ENCODE data around the gene MYO18A.
"Not testable (repeated sequence)": the region's sequence is repeated elsewhere in the genome, so short reads cannot be mapped to it uniquely, and the experiment has no call there.

The MYO18A gene

GRCh38 chr17:29095439-29095838 lies 84.8 kb downstream of the MYO18A start:
- no peak for DNase-seq

GRCh38 chr17:29094101-29094708 lies 86.0 kb downstream of the MYO18A start:
- DNase-seq: no peak

- no peak for DNase-seq
Measured at GRCh38 chr17:29093090-29093871, 86.9 kb downstream of the MYO18A start.

- DNase-seq: peak; percentile 94
Measured at GRCh38 chr17:29091606-29092289, 88.5 kb downstream of the MYO18A start.

GRCh38 chr17:29090750-29091605 lies 89.2 kb downstream of the MYO18A start:
- peak; percentile 41 for DNase-seq

- no peak for DNase-seq
Measured at GRCh38 chr17:29090108-29090507, 90.1 kb downstream of the MYO18A start.

- DNase-seq: peak; percentile 51
Measured at GRCh38 chr17:29089601-29090044, 90.6 kb downstream of the MYO18A start.

GRCh38 chr17:29088782-29089181 lies 91.4 kb downstream of the MYO18A start:
- not testable (repeated sequence) for DNase-seq

GRCh38 chr17:29086628-29087332 lies 93.4 kb downstream of the MYO18A start:
- DNase-seq: no peak

- no peak for DNase-seq
Measured at GRCh38 chr17:29085223-29085622, 95.0 kb downstream of the MYO18A start.

- peak; percentile 94 for DNase-seq
Measured at GRCh38 chr17:29084541-29085146, 95.6 kb downstream of the MYO18A start.

- DNase-seq: no peak
Measured at GRCh38 chr17:29080965-29081364, 99.2 kb downstream of the MYO18A start.

GRCh38 chr17:29080323-29080722 lies 99.9 kb downstream of the MYO18A start:
- no peak for DNase-seq

- no peak for DNase-seq
Measured at GRCh38 chr17:29079887-29080286, 100.3 kb downstream of the MYO18A start.

GRCh38 chr17:29079433-29079832 lies 100.8 kb downstream of the MYO18A start:
- no peak for DNase-seq

GRCh38 chr17:29078183-29079045 lies 101.8 kb downstream of the MYO18A start:
- no peak for DNase-seq

GRCh38 chr17:29077320-29077719 lies 102.9 kb downstream of the MYO18A start:
- DNase-seq: no peak

GRCh38 chr17:29076722-29077121 lies 103.5 kb downstream of the MYO18A start:
- DNase-seq: no peak

- DNase-seq: no peak
Measured at GRCh38 chr17:29076087-29076486, 104.1 kb downstream of the MYO18A start.

GRCh38 chr17:29074488-29074887 lies 105.7 kb downstream of the MYO18A start:
- DNase-seq: no peak

GRCh38 chr17:29073520-29073919 lies 106.7 kb downstream of the MYO18A start:
- no peak for DNase-seq
